ENCODE measurements around the gene ALG10.

DNA sequence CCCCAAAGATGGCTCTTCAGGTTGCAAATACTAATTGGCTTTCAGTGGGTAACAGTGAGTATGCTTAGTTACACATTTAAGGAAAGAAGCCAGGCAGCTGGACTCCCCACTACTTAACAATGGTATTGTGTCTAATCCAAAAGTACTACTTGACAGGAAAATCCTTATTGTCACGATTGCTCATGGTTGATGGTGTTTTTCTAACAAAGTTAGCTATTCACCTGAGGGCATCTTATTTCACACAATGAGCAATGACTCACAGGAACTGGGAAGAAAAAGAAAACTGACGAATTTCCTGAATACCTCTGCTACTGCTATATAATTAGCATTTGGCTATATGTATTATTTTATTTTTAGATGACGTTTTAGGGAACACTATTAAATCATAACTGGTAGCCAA, 33.4 kb upstream of the ALG10 start:
- no peak for TF ChIP-seq POLR2AphosphoS5 (IDR thresholded peaks at IDR 0.05)
- TF ChIP-seq, protein P1, sequence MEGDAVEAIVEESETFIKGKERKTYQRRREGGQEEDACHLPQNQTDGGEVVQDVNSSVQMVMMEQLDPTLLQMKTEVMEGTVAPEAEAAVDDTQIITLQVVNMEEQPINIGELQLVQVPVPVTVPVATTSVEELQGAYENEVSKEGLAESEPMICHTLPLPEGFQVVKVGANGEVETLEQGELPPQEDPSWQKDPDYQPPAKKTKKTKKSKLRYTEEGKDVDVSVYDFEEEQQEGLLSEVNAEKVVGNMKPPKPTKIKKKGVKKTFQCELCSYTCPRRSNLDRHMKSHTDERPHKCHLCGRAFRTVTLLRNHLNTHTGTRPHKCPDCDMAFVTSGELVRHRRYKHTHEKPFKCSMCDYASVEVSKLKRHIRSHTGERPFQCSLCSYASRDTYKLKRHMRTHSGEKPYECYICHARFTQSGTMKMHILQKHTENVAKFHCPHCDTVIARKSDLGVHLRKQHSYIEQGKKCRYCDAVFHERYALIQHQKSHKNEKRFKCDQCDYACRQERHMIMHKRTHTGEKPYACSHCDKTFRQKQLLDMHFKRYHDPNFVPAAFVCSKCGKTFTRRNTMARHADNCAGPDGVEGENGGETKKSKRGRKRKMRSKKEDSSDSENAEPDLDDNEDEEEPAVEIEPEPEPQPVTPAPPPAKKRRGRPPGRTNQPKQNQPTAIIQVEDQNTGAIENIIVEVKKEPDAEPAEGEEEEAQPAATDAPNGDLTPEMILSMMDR (IDR thresholded peaks at IDR 0.05) = no peak
